GM19468 (cell line): Measurements from ENCODE around the gene INPP5D.

Source experiments
- ATAC-seq: cut with Tn5 transposase; IDR thresholded peaks from one replicate; pipeline ENCODE4 v1.9.1; 2021; ENCODE audit warnings: mild to moderate bottlenecking, moderate library complexity, moderate number of reproducible peaks; ENCODE audit not compliant: unreplicated experiment; ENCODE audit errors: extremely low read depth

INPP5D gene

GRCh38 chr2:233031556-233032500 lies 28.3 kb upstream of the INPP5D start:
- ATAC-seq: no peak

- no peak for ATAC-seq
Measured at GRCh38 chr2:233032551-233033320, 27.4 kb upstream of the INPP5D start, which contains the start of gene NEU2. Gene NEU2, plus strand, starts transcription at chr2:233032672. Its CDS starts 0 bp downstream, at chr2:233032672.

GRCh38 chr2:233033672-233034071 lies 26.5 kb upstream of the INPP5D start:
- no peak for ATAC-seq

- no peak for ATAC-seq
Measured at GRCh38 chr2:233034091-233034882, 25.9 kb upstream of the INPP5D start.

- ATAC-seq: no peak
Measured at GRCh38 chr2:233035426-233036161, 24.5 kb upstream of the INPP5D start.

DNA sequence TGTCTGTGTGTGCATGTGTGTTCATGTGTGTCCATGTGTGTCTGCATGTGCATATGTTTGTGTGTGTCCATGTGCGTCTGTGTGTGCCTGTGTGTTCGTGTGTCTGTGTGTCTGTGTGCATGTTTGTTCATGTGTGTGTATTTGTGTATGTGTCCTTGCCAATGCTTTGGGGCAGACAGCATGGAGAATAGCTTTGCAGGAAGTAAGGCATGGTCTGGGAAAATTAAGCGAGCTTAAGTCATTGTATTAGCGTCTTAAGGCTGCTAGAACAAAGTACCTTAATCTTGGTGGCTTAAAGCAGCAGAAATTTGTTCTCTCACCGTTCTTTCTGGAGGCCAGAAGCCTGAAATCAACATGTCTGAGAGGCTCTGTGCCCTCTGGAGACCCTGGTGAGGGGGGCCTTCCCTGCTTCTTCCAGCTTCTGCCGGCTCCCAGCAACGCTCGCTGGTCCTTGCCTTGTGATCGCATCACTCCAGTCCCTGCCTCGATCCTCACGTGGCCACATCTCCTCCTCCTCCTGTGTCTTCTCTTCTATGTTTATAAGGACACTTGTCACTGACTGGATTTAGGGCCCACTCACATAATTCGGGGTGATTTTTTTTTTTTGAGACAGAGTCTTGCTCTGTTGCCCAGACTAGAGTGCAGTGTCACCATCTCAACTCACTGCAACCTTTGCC lies 23.8 kb upstream of the INPP5D start:
- no peak for ATAC-seq

DNA sequence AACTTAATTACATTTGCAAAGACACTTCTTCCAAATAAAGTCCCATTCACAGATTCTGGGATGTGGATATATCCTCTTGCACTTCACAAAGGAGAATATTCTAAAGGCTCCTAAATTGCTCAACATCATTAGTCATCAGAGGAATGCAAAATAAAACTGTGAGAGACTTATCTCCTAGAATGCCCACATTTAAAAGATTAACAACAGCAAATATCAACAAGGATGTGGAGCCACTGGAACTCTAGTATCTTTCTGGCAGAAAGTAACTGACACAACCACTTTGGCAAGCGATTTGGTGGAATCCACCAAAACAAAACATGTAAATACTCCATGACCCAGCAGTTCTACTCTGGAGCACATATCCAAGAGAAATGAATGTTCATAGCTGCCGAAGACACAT lies 23.1 kb upstream of the INPP5D start:
- ATAC-seq: no peak

- no peak for ATAC-seq
Measured at GRCh38 chr2:233039212-233039845, 20.8 kb upstream of the INPP5D start.

- no peak for ATAC-seq
Measured at GRCh38 chr2:233039846-233040530, 20.2 kb upstream of the INPP5D start.

GRCh38 chr2:233040571-233040970 lies 19.6 kb upstream of the INPP5D start:
- no peak for ATAC-seq

GRCh38 chr2:233041722-233042323 lies 18.3 kb upstream of the INPP5D start:
- no peak for ATAC-seq

DNA sequence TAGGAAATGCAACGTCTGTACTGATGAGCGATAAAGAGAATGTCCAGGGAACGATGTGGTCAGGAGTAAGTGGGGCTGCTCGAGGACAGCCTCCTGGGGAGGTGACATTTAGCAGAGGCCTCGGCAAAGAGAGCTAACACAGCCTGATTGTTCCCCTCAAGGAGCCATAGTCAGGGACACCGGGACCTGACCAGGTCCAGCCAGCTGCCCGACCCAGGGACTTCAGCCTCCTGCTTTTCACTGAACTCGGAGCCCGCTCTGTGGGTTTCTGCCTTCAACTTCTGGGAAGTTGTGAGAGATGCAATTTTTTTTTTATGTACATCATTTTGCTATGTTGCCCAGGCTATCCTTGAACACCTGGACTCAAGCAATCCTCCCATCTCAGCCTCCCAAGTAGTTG lies 17.6 kb upstream of the INPP5D start:
- ATAC-seq: no peak

DNA sequence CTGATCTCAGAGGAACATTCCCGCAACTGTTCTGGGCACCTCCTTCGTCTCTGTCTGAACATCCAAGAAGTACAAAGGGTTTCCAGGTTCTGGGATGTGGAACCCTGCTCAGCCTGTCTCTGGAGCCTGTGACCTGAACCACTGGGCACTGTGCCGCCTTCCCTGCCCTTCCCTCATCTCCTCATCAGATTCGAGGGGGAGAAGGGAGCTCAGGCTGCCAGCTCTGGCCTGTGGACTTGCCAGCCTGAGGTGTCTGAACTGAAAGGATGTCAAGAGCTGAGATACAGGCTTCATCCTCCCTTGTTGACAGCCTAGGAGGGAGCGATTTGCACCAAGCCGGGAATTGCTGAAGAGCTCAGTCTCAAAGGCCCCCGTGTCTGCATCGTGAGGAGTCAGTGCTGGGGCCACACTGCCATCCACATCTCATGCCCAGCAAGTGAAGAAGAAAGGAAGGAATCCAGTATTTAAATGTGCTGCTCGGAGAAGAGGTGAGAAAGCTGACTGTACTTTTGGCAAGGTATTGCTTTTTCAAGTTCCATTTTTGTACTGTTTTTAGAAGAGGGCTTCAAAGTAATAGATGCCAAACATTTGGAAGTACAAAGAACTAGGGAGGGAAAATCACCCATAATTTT lies 15.1 kb upstream of the INPP5D start:
- ATAC-seq: no peak

GRCh38 chr2:233047206-233047605 lies 12.9 kb upstream of the INPP5D start:
- no peak for ATAC-seq

GRCh38 chr2:233047667-233048066 lies 12.5 kb upstream of the INPP5D start:
- no peak for ATAC-seq

- ATAC-seq: no peak
Measured at GRCh38 chr2:233048569-233049193, 11.5 kb upstream of the INPP5D start.
